Pulmonary artery endothelial cell (primary cell): Measurements from ENCODE around the gene CACNG1. TPM values are rescaled to one million over a fixed set of nuclear protein-coding genes. Genes with fewer than 3 reads are reported as not detected.

Source experiments
- DNase-seq: peaks from one replicate; pipeline ENCODE4 v3.0.0-alpha.2; 2011; ENCODE audit warnings: low read depth, low spot score
- total RNA-seq: library from RNA; depleted of rRNA; stranded (reverse); fragments of >200 nt; gene quantifications from 2 replicates; pipeline ENCODE4 v1.2.3, GENCODE V29; 2014

Gene CACNG1
- not detected in 2 replicates for total RNA-seq

GRCh38 chr17:67044016-67044772, at the start of gene CACNG1:
TSS of gene CACNG1 (plus strand) at chr17:67044554. CDS start at chr17:67044661, 107 bp downstream.
- DNase-seq, result no peak

- DNase-seq, result no peak
These were observed 49.3 kb upstream of the CACNG1 start for GRCh38 chr17:66994930-66995535.

- no peak for DNase-seq
These were observed 48.4 kb upstream of the CACNG1 start for GRCh38 chr17:66995944-66996343.

GRCh38 chr17:66996926-66997325, 47.4 kb upstream of the CACNG1 start:
- no peak for DNase-seq

- no peak for DNase-seq
These were observed 41.1 kb upstream of the CACNG1 start for GRCh38 chr17:67003231-67003630.

- DNase-seq, result no peak
These were observed 40.2 kb upstream of the CACNG1 start for GRCh38 chr17:67004181-67004580.

- DNase-seq, result no peak
These were observed 37.1 kb upstream of the CACNG1 start for GRCh38 chr17:67007266-67007665.

- no peak for DNase-seq
These were observed 36.3 kb upstream of the CACNG1 start for GRCh38 chr17:67008101-67008500.

GRCh38 chr17:67011527-67012175, 32.7 kb upstream of the CACNG1 start:
- no peak for DNase-seq

GRCh38 chr17:67013891-67014290, 30.5 kb upstream of the CACNG1 start:
- no peak for DNase-seq

GRCh38 chr17:67015001-67015400, 29.4 kb upstream of the CACNG1 start:
- DNase-seq, result no peak

GRCh38 chr17:67016039-67016762, 28.2 kb upstream of the CACNG1 start:
- no peak for DNase-seq

GRCh38 chr17:67017910-67018309, 26.4 kb upstream of the CACNG1 start:
- no peak for DNase-seq

GRCh38 chr17:67018471-67019434, 25.6 kb upstream of the CACNG1 start:
- DNase-seq, result no peak

GRCh38 chr17:67019809-67020208, 24.5 kb upstream of the CACNG1 start:
- no peak for DNase-seq

GRCh38 chr17:67020293-67020766, 24.0 kb upstream of the CACNG1 start:
- no peak for DNase-seq

- no peak for DNase-seq
These were observed 23.2 kb upstream of the CACNG1 start for GRCh38 chr17:67021196-67021595.

GRCh38 chr17:67021743-67022450, 22.5 kb upstream of the CACNG1 start:
- DNase-seq, result no peak

- DNase-seq, result no peak
These were observed 21.9 kb upstream of the CACNG1 start for GRCh38 chr17:67022451-67022810.

GRCh38 chr17:67024736-67025135, 19.6 kb upstream of the CACNG1 start:
- DNase-seq, result no peak
